ENCODE measurements around the gene SGPP2.
"Not testable (repeated sequence)": the region's sequence is repeated elsewhere in the genome, so short reads cannot be mapped to it uniquely, and the experiment has no call there.

The SGPP2 gene

GRCh38 chr2:222582928-222583327 is 158.6 kb downstream of the SGPP2 start:
- FAIRE-seq, result no peak

- not testable (repeated sequence) for FAIRE-seq
Measured at GRCh38 chr2:222584589-222584988, 160.2 kb downstream of the SGPP2 start.

- no peak for FAIRE-seq
Measured at GRCh38 chr2:222591661-222592060, 167.3 kb downstream of the SGPP2 start.

GRCh38 chr2:222592176-222592575 is 167.8 kb downstream of the SGPP2 start:
- FAIRE-seq, result no peak

- FAIRE-seq, result no peak
Measured at GRCh38 chr2:222594679-222595078, 170.3 kb downstream of the SGPP2 start.

- FAIRE-seq, result no peak
Measured at GRCh38 chr2:222595581-222595980, 171.2 kb downstream of the SGPP2 start.

- no peak for FAIRE-seq
Measured at GRCh38 chr2:222598611-222599010, 174.3 kb downstream of the SGPP2 start.

GRCh38 chr2:222603501-222603900 is 179.2 kb downstream of the SGPP2 start:
- peak; percentile 55 for FAIRE-seq

GRCh38 chr2:222604749-222605515 is 180.6 kb downstream of the SGPP2 start:
- FAIRE-seq, result no peak

GRCh38 chr2:222606306-222606705 is 182.0 kb downstream of the SGPP2 start:
- no peak for FAIRE-seq

GRCh38 chr2:222608081-222608480 is 183.7 kb downstream of the SGPP2 start:
- no peak for FAIRE-seq

- no peak for FAIRE-seq
Measured at GRCh38 chr2:222609381-222609780, 185.0 kb downstream of the SGPP2 start.

Measured in TTC549 (cell line).